ENCODE results near the gene MAN1A2. TPM values are rescaled to one million over a fixed set of nuclear protein-coding genes. Genes with fewer than 3 reads are reported as not detected.

The MAN1A2 gene
- total RNA-seq, 4 donors from 2014 or later: 23.3 to 77.6 (median 57.0) TPM

DNA sequence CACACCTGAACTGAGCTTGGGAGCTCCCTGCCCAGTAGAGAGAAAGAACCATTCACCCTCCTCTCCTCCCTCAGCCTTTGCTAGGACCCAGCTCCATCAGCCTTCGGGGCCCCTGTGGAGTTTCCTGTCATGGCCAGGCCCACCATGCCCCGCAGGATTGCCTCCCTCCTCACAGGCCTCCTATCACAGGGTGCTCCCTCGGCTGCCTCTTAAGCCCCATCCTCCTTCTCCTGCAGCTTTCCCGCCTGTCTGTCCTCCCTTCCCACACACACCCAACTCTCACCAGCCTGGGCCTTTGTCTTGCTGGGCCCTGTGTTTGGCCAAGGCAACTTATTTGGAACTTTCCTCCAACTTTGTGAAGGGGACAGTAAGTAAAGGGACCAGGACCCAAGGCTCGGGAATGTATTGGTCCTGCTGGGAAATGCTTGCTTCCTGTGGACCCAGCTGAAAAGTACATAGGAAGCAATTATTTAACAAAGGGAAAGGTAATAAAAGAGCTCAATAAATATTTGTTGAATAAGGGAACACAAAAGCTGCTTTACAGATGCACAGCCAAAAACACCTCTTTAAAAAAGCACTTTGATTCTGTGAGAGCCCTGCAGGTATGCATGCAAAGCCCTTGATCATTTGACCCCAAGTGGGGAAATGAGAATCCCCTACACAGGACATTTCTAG, 207.0 kb downstream of the MAN1A2 start:
- no peak overlapping the region for H3K4me3 ChIP-seq
- H3K9me3 ChIP-seq: no peaks in the 10 kb centered on the region
- intact Hi-C loops (cut with DNase I; ENCODE audit: low total_unique reads): no loop called here
- no peaks in the 10 kb centered on the region for H3K4me1 ChIP-seq
- peak in 1 of 2 donors; percentile 1 for DNase-seq
- TF ChIP-seq, protein P1, sequence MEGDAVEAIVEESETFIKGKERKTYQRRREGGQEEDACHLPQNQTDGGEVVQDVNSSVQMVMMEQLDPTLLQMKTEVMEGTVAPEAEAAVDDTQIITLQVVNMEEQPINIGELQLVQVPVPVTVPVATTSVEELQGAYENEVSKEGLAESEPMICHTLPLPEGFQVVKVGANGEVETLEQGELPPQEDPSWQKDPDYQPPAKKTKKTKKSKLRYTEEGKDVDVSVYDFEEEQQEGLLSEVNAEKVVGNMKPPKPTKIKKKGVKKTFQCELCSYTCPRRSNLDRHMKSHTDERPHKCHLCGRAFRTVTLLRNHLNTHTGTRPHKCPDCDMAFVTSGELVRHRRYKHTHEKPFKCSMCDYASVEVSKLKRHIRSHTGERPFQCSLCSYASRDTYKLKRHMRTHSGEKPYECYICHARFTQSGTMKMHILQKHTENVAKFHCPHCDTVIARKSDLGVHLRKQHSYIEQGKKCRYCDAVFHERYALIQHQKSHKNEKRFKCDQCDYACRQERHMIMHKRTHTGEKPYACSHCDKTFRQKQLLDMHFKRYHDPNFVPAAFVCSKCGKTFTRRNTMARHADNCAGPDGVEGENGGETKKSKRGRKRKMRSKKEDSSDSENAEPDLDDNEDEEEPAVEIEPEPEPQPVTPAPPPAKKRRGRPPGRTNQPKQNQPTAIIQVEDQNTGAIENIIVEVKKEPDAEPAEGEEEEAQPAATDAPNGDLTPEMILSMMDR (IDR thresholded peaks at IDR 0.05): no peak
- TF ChIP-seq POLR2A (IDR thresholded peaks at IDR 0.05): no peak
- H3K27ac ChIP-seq: no peak overlapping the region
- no peaks in the 10 kb centered on the region for H3K27me3 ChIP-seq
- no peaks in the 10 kb centered on the region for H3K36me3 ChIP-seq

DNA sequence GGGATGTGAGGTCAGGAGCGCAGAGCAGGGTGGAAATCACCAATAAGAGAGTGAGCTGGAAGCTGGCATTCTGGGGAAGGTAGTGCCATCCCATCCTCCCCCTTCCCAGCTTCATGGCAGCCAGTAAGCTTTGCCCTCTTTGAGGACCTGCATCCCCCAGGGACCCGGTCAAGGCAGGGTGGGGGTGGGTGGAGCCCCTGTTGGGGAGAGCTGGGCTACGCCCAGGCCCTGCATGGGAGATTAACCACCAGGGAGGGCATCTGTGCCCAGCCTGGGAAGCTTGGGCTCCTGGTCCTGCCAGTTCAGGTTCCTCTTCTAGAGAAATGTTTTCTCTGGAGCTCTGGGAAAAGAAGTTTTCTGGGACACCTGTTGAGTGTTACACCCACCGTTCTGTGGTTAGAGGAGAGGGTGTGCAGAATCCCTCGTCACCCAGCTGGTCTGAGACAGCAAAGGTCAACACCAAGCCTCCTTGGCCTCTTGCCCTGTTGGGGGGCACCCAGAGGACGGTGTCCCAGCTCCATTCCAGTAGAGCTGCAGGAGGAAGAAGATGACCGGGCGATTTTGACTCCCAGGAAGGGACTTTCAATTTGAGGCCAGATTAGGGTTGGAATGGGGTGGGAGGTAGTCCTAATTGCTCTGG, 208.5 kb downstream of the MAN1A2 start:
- intact Hi-C loops (cut with DNase I; ENCODE audit: low total_unique reads): no loop called here
- Histone ChIP-seq H3K27ac (no peak overlapping the region), H3K27me3 (no peaks in the 10 kb centered on the region), H3K4me3 (no peak overlapping the region), H3K4me1 (no peaks in the 10 kb centered on the region), H3K36me3 (no peaks in the 10 kb centered on the region), H3K9me3 (no peaks in the 10 kb centered on the region)
- DNase-seq: peak in 1 of 2 donors; percentile 7
- TF ChIP-seq, protein P1 (IDR thresholded peaks at IDR 0.05): no peak
- TF ChIP-seq POLR2A (IDR thresholded peaks at IDR 0.05): no peak

DNA sequence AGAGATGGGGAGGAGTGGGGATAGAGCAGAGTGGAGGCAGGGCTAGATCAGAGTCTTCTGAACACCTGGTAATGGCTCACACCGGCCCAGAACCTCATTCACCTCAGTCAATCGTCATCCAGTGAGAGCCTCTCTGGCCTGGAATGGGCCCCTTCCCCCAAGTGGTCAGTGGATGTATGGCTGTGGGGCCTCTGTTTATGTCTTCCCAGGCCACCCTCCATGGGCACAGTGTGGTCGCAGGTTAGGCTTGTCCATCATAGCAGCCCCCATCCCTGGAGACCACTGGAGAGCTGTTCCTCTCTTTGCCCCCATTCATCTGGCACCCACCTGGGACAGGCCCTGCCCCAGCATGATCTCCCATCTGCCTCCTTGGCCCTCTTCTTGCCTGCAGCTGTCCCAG, 209.0 kb downstream of the MAN1A2 start:
- TF ChIP-seq, protein P1 (IDR thresholded peaks at IDR 0.05): no peak
- TF ChIP-seq POLR2A (IDR thresholded peaks at IDR 0.05): no peak
- H3K9me3 ChIP-seq: no peaks in the 10 kb centered on the region
- no peaks in the 10 kb centered on the region for H3K4me1 ChIP-seq
- H3K27me3 ChIP-seq: no peaks in the 10 kb centered on the region
- intact Hi-C loops (cut with DNase I; ENCODE audit: low total_unique reads): no loop called here
- H3K4me3 ChIP-seq: no peak overlapping the region
- no peak for DNase-seq
- H3K27ac ChIP-seq: no peak overlapping the region
- no peaks in the 10 kb centered on the region for H3K36me3 ChIP-seq

DNA sequence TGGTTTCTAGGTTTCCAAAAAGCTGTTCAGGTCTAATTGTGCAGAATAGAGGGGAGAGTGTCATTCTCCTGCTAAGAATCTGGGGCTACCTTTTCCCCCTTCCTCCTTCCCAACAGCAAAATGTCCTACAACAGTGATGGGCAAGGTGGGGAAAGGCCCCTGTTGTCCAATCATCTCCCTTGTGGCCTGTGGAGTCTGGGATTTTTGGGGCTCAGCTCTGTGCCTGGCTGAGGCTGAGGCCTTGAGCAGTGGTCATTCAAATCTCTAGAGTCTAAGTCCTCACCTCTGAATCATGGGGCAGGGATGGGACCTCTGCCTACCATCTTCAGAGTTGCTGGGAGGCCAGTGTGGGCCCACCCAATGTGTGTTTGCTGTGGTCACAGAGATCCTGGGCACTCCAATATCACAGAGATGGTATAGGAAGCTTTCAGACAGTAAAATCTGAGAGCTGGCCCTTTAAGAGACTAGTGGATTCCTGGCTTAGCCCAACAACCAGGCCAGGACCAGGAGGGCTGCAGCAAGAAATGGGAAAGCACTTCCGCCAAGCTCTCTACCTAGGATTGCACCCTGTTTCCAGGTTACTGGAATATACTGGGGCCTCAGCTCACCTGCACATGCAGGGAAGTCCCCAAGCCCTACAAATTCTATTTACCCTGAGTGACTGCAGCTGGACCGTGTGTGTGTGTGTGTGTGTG, 210.1 kb downstream of the MAN1A2 start:
- Histone ChIP-seq H3K9me3 (no peaks in the 10 kb centered on the region), H3K36me3 (no peaks in the 10 kb centered on the region), H3K4me1 (no peaks in the 10 kb centered on the region), H3K4me3 (no peak overlapping the region), H3K27ac (no peak overlapping the region), H3K27me3 (no peaks in the 10 kb centered on the region)
- intact Hi-C loops (cut with DNase I; ENCODE audit: low total_unique reads): no loop called here
- no peak for DNase-seq
- TF ChIP-seq POLR2A (IDR thresholded peaks at IDR 0.05): no peak
- TF ChIP-seq, protein P1 (IDR thresholded peaks at IDR 0.05): no peak

DNA sequence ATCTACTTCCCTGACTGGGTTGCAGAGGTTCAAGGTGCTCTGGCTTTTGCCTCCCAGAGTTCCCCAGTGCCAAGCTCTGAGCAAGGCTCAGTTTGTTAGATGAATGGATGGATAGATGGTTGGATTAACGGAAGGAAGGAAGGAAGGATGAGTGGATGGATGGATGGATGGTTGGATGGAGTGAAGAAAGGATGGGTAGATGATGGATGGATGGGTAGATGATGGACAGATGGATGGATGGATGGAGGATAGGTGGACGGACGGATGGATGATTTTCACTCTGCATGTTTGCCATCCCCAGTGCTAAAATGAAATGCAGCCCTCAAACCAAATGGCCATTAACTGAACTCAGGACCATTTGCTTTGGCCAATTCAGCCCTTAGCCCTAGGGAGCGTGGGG, 211.2 kb downstream of the MAN1A2 start:
- Histone ChIP-seq H3K4me1 (no peaks in the 10 kb centered on the region), H3K27ac (no peak overlapping the region), H3K36me3 (no peaks in the 10 kb centered on the region), H3K27me3 (no peaks in the 10 kb centered on the region), H3K9me3 (no peaks in the 10 kb centered on the region), H3K4me3 (no peak overlapping the region)
- no peak for TF ChIP-seq POLR2A (IDR thresholded peaks at IDR 0.05)
- TF ChIP-seq, protein P1 (IDR thresholded peaks at IDR 0.05): no peak
- intact Hi-C loops (cut with DNase I; ENCODE audit: low total_unique reads): no loop called here
- DNase-seq: no peak

Data from uterus (tissue), 4 donors.